ENCODE data around the gene ANTXR2. TPM values are rescaled to one million over a fixed set of nuclear protein-coding genes. Genes with fewer than 3 reads are reported as not detected.

ANTXR2 gene
- total and polyA plus RNA-seq, 2 donors (not counting 1 experiment from before 2014, with no cell fraction given), result 85.3 to 135 TPM

DNA sequence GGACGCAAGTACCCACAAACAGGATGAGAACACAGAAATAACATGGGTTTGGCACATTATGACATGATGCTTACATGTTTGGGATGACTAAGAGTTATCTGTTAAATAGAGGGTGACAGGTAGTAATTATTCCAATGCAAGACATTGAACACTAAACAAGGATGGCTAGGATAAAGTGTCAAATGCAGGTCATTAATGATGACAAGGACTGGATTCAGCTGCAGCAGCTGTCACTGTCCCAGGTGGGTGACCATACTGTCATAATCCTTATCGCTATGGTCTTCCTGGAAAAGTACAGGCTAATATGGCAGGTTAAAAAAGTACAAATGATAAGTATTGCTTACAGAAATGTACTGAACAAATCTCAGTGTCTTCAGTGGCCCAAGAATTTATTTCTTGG is 123.9 kb downstream of the ANTXR2 start:
- Histone ChIP-seq H4K20me1 (ENCODE audit: control insufficient read depth, extremely low read depth, insufficient read depth, low read length) (no peaks in the 10 kb centered on the region), H3K27me3 (ENCODE audit: control insufficient read depth, insufficient read depth, low read length) (no peaks in the 10 kb centered on the region), H3K4me1 (ENCODE audit: control insufficient read depth, extremely low read depth, insufficient read depth, low read length) (no peaks in the 10 kb centered on the region), H3K4me3 (replicated peaks in 1 of 4; ENCODE audit: control extremely low read depth in 1 of 4, insufficient read depth in 1 of 4, low read depth in 3 of 4, low read length in 4 of 4) (no peak overlapping the region), H3K79me2 (ENCODE audit: control insufficient read depth, insufficient read depth, low read length) (no peaks in the 10 kb centered on the region), H3K9ac (ENCODE audit: insufficient read depth, low read length) (no peak overlapping the region), H3K36me3 (ENCODE audit: control insufficient read depth, insufficient read depth, low read length) (no peaks in the 10 kb centered on the region), H3K27ac (ENCODE audit: insufficient read depth, low read length) (no peak overlapping the region), H3K4me2 (ENCODE audit: extremely low read depth, insufficient read depth, low read length) (no peak overlapping the region), H2AFZ (ENCODE audit: low read length) (no peak overlapping the region), H3K9me3 (ENCODE audit: control insufficient read depth, insufficient read depth, low read depth, low read length) (no peaks in the 10 kb centered on the region)
- TF ChIP-seq EZH2 (IDR thresholded peaks at IDR 0.05; ENCODE audit: low read length, missing control alignments), result no peak
- TF ChIP-seq CTCF (conservative IDR thresholded peaks at IDR 0.05 in 1 of 2, IDR thresholded peaks at IDR 0.05 in 1 of 2; ENCODE audit: low read depth in 1 of 2, low read length in 2 of 2), result no peak
- no peak for DNase-seq (ENCODE audit: low read depth in 2 of 2)

GRCh38 chr4:79948739-79949138 is 124.3 kb downstream of the ANTXR2 start:
- no peaks in the 10 kb centered on the region for H3K9me3 ChIP-seq (ENCODE audit: control insufficient read depth, insufficient read depth, low read depth, low read length)
- H3K79me2 ChIP-seq (ENCODE audit: control insufficient read depth, insufficient read depth, low read length), result no peaks in the 10 kb centered on the region
- H4K20me1 ChIP-seq (ENCODE audit: control insufficient read depth, extremely low read depth, insufficient read depth, low read length), result no peaks in the 10 kb centered on the region
- H2AFZ ChIP-seq (ENCODE audit: low read length), result no peak overlapping the region
- H3K4me2 ChIP-seq (ENCODE audit: extremely low read depth, insufficient read depth, low read length), result no peak overlapping the region
- no peak overlapping the region for H3K27ac ChIP-seq (ENCODE audit: insufficient read depth, low read length)
- no peak for DNase-seq (ENCODE audit: low read depth in 2 of 2)
- no peaks in the 10 kb centered on the region for H3K4me1 ChIP-seq (ENCODE audit: control insufficient read depth, extremely low read depth, insufficient read depth, low read length)
- no peaks in the 10 kb centered on the region for H3K36me3 ChIP-seq (ENCODE audit: control insufficient read depth, insufficient read depth, low read length)
- H3K9ac ChIP-seq (ENCODE audit: insufficient read depth, low read length), result no peak overlapping the region
- H3K27me3 ChIP-seq (ENCODE audit: control insufficient read depth, insufficient read depth, low read length), result no peaks in the 10 kb centered on the region
- H3K4me3 ChIP-seq (replicated peaks in 1 of 4; ENCODE audit: control extremely low read depth in 1 of 4, insufficient read depth in 1 of 4, low read depth in 3 of 4, low read length in 4 of 4), result peak overlapping the region in 1 of 4 experiments; percentile 14
- TF ChIP-seq CTCF (conservative IDR thresholded peaks at IDR 0.05 in 1 of 2, IDR thresholded peaks at IDR 0.05 in 1 of 2; ENCODE audit: low read depth in 1 of 2, low read length in 2 of 2), result no peak
- no peak for TF ChIP-seq EZH2 (IDR thresholded peaks at IDR 0.05; ENCODE audit: low read length, missing control alignments)

- H3K9ac ChIP-seq (ENCODE audit: insufficient read depth, low read length), result no peak overlapping the region
- no peaks in the 10 kb centered on the region for H3K4me1 ChIP-seq (ENCODE audit: control insufficient read depth, extremely low read depth, insufficient read depth, low read length)
- H3K4me2 ChIP-seq (ENCODE audit: extremely low read depth, insufficient read depth, low read length), result no peak overlapping the region
- no peaks in the 10 kb centered on the region for H3K27me3 ChIP-seq (ENCODE audit: control insufficient read depth, insufficient read depth, low read length)
- peak in 1 of 2 donors; percentile 52 for DNase-seq (ENCODE audit: low read depth in 2 of 2)
- H3K9me3 ChIP-seq (ENCODE audit: control insufficient read depth, insufficient read depth, low read depth, low read length), result no peaks in the 10 kb centered on the region
- no peak overlapping the region for H2AFZ ChIP-seq (ENCODE audit: low read length)
- H3K27ac ChIP-seq (ENCODE audit: insufficient read depth, low read length), result no peak overlapping the region
- no peaks in the 10 kb centered on the region for H3K36me3 ChIP-seq (ENCODE audit: control insufficient read depth, insufficient read depth, low read length)
- no peaks in the 10 kb centered on the region for H4K20me1 ChIP-seq (ENCODE audit: control insufficient read depth, extremely low read depth, insufficient read depth, low read length)
- H3K79me2 ChIP-seq (ENCODE audit: control insufficient read depth, insufficient read depth, low read length), result no peaks in the 10 kb centered on the region
- H3K4me3 ChIP-seq (replicated peaks in 1 of 4; ENCODE audit: control extremely low read depth in 1 of 4, insufficient read depth in 1 of 4, low read depth in 3 of 4, low read length in 4 of 4), result peak overlapping the region in 1 of 4 experiments; percentile 14
- TF ChIP-seq EZH2 (IDR thresholded peaks at IDR 0.05; ENCODE audit: low read length, missing control alignments) (no peak), CTCF (conservative IDR thresholded peaks at IDR 0.05 in 1 of 2, IDR thresholded peaks at IDR 0.05 in 1 of 2; ENCODE audit: low read depth in 1 of 2, low read length in 2 of 2) (no peak)
Measured at GRCh38 chr4:79948261-79948660, 124.8 kb downstream of the ANTXR2 start.

Measured in fibroblast of lung (primary cell).